Neural cell (in vitro differentiated cells): ENCODE results near the gene SLC16A10. TPM values are rescaled to one million over a fixed set of nuclear protein-coding genes. Genes with fewer than 3 reads are reported as not detected.

Experiments
- H2AFZ ChIP-seq: fragments of 200-600, 300-800 bp; sonication (generic), shearing (Covaris generic); 2 replicates; pipeline ENCODE4 v1.6.0; 2014; ENCODE audit warnings: low read depth, mild to moderate bottlenecking, antibody characterized with exemption, low read length, moderate library complexity
- H3F3A ChIP-seq: fragments of 200-600 bp; shearing (Covaris generic); 2 replicates; pipeline ENCODE4 v1.6.1; 2016; ENCODE audit warnings: mild to moderate bottlenecking, moderate library complexity, mixed read lengths, antibody characterized with exemption, low read length; ENCODE audit not compliant: insufficient read depth, poor library complexity, severe bottlenecking
- H3K27ac ChIP-seq: fragments of 200-600, 300-800 bp; sonication (generic), shearing (Covaris generic); 2 replicates; pipeline ENCODE4 v1.5.1; 2014; ENCODE audit warnings: mild to moderate bottlenecking, low read length, moderate library complexity
- H3K27me3 ChIP-seq: fragments of 300-800, 200-600 bp; sonication (generic), shearing (Covaris generic); 2 replicates; pipeline ENCODE4 v1.6.0; 2014; ENCODE audit warnings: mild to moderate bottlenecking, low read depth, low read length, moderate library complexity; ENCODE audit not compliant: insufficient read depth
- H3K36me3 ChIP-seq: fragments of 300-800, 200-600 bp; sonication (generic), shearing (Covaris generic); 2 replicates; pipeline ENCODE4 v1.5.1; 2014; ENCODE audit warnings: mild to moderate bottlenecking, antibody characterized with exemption, low read length, moderate library complexity; ENCODE audit not compliant: insufficient read depth
- H3K4me2 ChIP-seq: fragments of 300-800, 200-600 bp; sonication (generic), shearing (Covaris generic); 2 replicates; pipeline ENCODE4 v1.6.0; 2014; ENCODE audit warnings: mild to moderate bottlenecking, low read length
- H3K4me3 ChIP-seq: fragments of 300-800, 200-600 bp; sonication (generic), shearing (Covaris generic); 2 replicates; pipeline ENCODE4 v1.5.1; 2014; ENCODE audit warnings: mild to moderate bottlenecking, low read length, moderate library complexity
- H3K79me2 ChIP-seq: fragments of 200-600 bp; shearing (Covaris generic); replicated peaks from 2 replicates; pipeline ENCODE4 v1.6.0; 2014; ENCODE audit warnings: mild to moderate bottlenecking, low read length, moderate library complexity; ENCODE audit not compliant: insufficient read depth
- H3K9ac ChIP-seq: fragments of 300-800, 200-600 bp; sonication (generic), shearing (Covaris generic); 2 replicates; pipeline ENCODE4 v1.6.1; 2016; ENCODE audit warnings: mild to moderate bottlenecking, low read length, mixed read lengths
- H3K9me2 ChIP-seq: fragments of 200-600 bp; shearing (Covaris generic); 2 replicates; pipeline ENCODE4 v1.6.1; 2016; ENCODE audit warnings: mild to moderate bottlenecking, low read length, mixed read lengths; ENCODE audit not compliant: insufficient read depth
- H3K9me3 ChIP-seq: fragments of 200-600, 300-800 bp; sonication (generic), shearing (Covaris generic); 2 replicates; pipeline ENCODE4 v1.6.1; 2016; ENCODE audit warnings: mild to moderate bottlenecking, mixed run types, low read length, moderate library complexity, mixed read lengths
- H4K20me1 ChIP-seq: fragments of 200-600 bp; shearing (Covaris generic); 2 replicates; pipeline ENCODE4 v1.6.1; 2016; ENCODE audit warnings: mild to moderate bottlenecking, mixed run types; ENCODE audit not compliant: insufficient read depth
- CTCF ChIP-seq: fragments of 450-650 bp; IDR thresholded peaks from 2 replicates; pipeline ENCODE4 v1.5.1; 2014; ENCODE audit warnings: antibody characterized with exemption, mild to moderate bottlenecking, moderate library complexity; ENCODE audit not compliant: poor library complexity, severe bottlenecking
- EP300 ChIP-seq: fragments of 450-650 bp; conservative IDR thresholded peaks from 2 replicates; pipeline ENCODE4 v1.6.1; 2014; ENCODE audit warnings: antibody characterized with exemption, mild to moderate bottlenecking, moderate library complexity; ENCODE audit not compliant: poor library complexity, severe bottlenecking
- EZH2 ChIP-seq: fragments of 200-600, 300-800 bp; shearing (Covaris generic), sonication (generic); IDR thresholded peaks from 2 replicates; pipeline ENCODE4 v1.6.1; 2014; ENCODE audit warnings: antibody characterized with exemption, low read length, borderline replicate concordance, mild to moderate bottlenecking; ENCODE audit not compliant: insufficient read depth, poor library complexity, severe bottlenecking
- MXI1 ChIP-seq: fragments of 450-650 bp; conservative IDR thresholded peaks from 2 replicates; pipeline ENCODE4 v1.6.1; 2014; ENCODE audit warnings: antibody characterized with exemption, mild to moderate bottlenecking; ENCODE audit not compliant: poor library complexity, severe bottlenecking
- POLR2AphosphoS5 ChIP-seq: IDR thresholded peaks from 2 replicates; pipeline ENCODE4 v1.6.1; 2012
- RAD21 ChIP-seq: fragments of 450-650 bp; conservative IDR thresholded peaks from 2 replicates; pipeline ENCODE4 v1.6.1; 2014; ENCODE audit warnings: antibody characterized with exemption, mild to moderate bottlenecking, moderate library complexity
- REST ChIP-seq: IDR thresholded peaks from 2 replicates; pipeline ENCODE4 v1.6.1; 2012; ENCODE audit warnings: borderline replicate concordance
- SMC3 ChIP-seq: fragments of 450-650 bp; conservative IDR thresholded peaks from 2 replicates; pipeline ENCODE4 v1.6.1; 2014; ENCODE audit warnings: antibody characterized with exemption, mild to moderate bottlenecking, moderate library complexity; ENCODE audit not compliant: poor library complexity
- TAF1 ChIP-seq: IDR thresholded peaks from 2 replicates; pipeline ENCODE4 v1.6.1; 2012; ENCODE audit warnings: low read depth
- polyA plus RNA-seq: library from polyadenylated mRNA; depleted of rRNA; stranded (reverse); fragments of >200 nt; gene quantifications from 2 replicates; pipeline ENCODE4 v1.2.3, GENCODE V29; 2014

The SLC16A10 gene
- polyA plus RNA-seq, 1 donor from 2014 or later = 1.5 TPM

- TF ChIP-seq RAD21 (no peak), CTCF (no peak), TAF1 (no peak), MXI1 (no peak), EZH2 (no peak), SMC3 (no peak), EP300 (no peak), REST (no peak), POLR2AphosphoS5 (no peak)
- Histone ChIP-seq H3K4me3 (no peak overlapping the region), H3K27me3 (no peaks in the 10 kb centered on the region), H3K27ac (no peak overlapping the region), H3F3A (no peaks in the 10 kb centered on the region), H3K9ac (no peak overlapping the region), H3K9me3 (peaks cover 4% of the 10 kb centered on the region), H3K36me3 (no peaks in the 10 kb centered on the region), H2AFZ (no peak overlapping the region), H3K4me2 (no peak overlapping the region), H3K9me2 (no peaks in the 10 kb centered on the region), H3K79me2 (no peaks in the 10 kb centered on the region), H4K20me1 (no peaks in the 10 kb centered on the region)
Measured at GRCh38 chr6:111147440-111147839, 60.1 kb downstream of the SLC16A10 start.

GRCh38 chr6:111148110-111148509, 60.8 kb downstream of the SLC16A10 start:
- TF ChIP-seq EP300 (no peak), SMC3 (no peak), EZH2 (no peak), REST (no peak), POLR2AphosphoS5 (no peak), MXI1 (no peak), RAD21 (no peak), TAF1 (no peak), CTCF (no peak)
- H2AFZ ChIP-seq = no peak overlapping the region
- H3K27ac ChIP-seq = no peak overlapping the region

More at GRCh38 chr6:111148110-111148509, 60.8 kb downstream of the SLC16A10 start:
- no peaks in the 10 kb centered on the region for H3K36me3 ChIP-seq
- H3F3A ChIP-seq = no peaks in the 10 kb centered on the region
- peaks cover 4% of the 10 kb centered on the region for H3K9me3 ChIP-seq
- no peaks in the 10 kb centered on the region for H3K27me3 ChIP-seq
- no peak overlapping the region for H3K4me2 ChIP-seq
- no peak overlapping the region for H3K9ac ChIP-seq
- no peaks in the 10 kb centered on the region for H4K20me1 ChIP-seq
- no peaks in the 10 kb centered on the region for H3K9me2 ChIP-seq
- no peaks in the 10 kb centered on the region for H3K79me2 ChIP-seq
- H3K4me3 ChIP-seq = no peak overlapping the region
